Measurements from ENCODE around the gene KCNQ5. TPM values are rescaled to one million over a fixed set of nuclear protein-coding genes. Genes with fewer than 3 reads are reported as not detected.

The KCNQ5 gene
- total RNA-seq, 4 donors from 2014 or later, result 0.21 to 1.1 (median 0.59) TPM; not detected in 1

- Histone ChIP-seq H3K27me3 (peaks cover 0 to 5% of the 10 kb centered on the region in 2 donors), H3K9me3 (no peaks in the 10 kb centered on the region), H3K36me3 (no peaks in the 10 kb centered on the region), H3K27ac (no peak overlapping the region), H3K4me3 (no peak overlapping the region), H3K4me1 (no peaks in the 10 kb centered on the region)
- DNase-seq (ENCODE audit: low spot score in 2 of 2), result no peak
- TF ChIP-seq EP300 (IDR thresholded peaks at IDR 0.05) (no peak), CTCF (IDR thresholded peaks at IDR 0.05) (no peak), POLR2A (IDR thresholded peaks at IDR 0.05) (no peak)
Observed at GRCh38 chr6:72631480-72631879, 9.6 kb downstream of the KCNQ5 start.

GRCh38 chr6:72635636-72636035 is 13.8 kb downstream of the KCNQ5 start:
- H3K4me1 ChIP-seq, result no peaks in the 10 kb centered on the region
- no peak overlapping the region for H3K4me3 ChIP-seq
- no peaks in the 10 kb centered on the region for H3K27me3 ChIP-seq
- no peak for DNase-seq (ENCODE audit: low spot score in 2 of 2)
- 82 to 89% methylated on average over 2 of the region's 2 CpGs for WGBS, 2 donors
- TF ChIP-seq CTCF (IDR thresholded peaks at IDR 0.05) (no peak), EP300 (IDR thresholded peaks at IDR 0.05) (no peak), POLR2A (IDR thresholded peaks at IDR 0.05) (no peak)
- no peak overlapping the region for H3K27ac ChIP-seq
- H3K36me3 ChIP-seq, result no peaks in the 10 kb centered on the region
- no peaks in the 10 kb centered on the region for H3K9me3 ChIP-seq

- DNase-seq (ENCODE audit: low spot score in 2 of 2), result no peak
- no peaks in the 10 kb centered on the region for H3K9me3 ChIP-seq
- no peaks in the 10 kb centered on the region for H3K4me1 ChIP-seq
- TF ChIP-seq POLR2A (IDR thresholded peaks at IDR 0.05), result no peak
- no peak for TF ChIP-seq EP300 (IDR thresholded peaks at IDR 0.05)
- no peaks in the 10 kb centered on the region for H3K27me3 ChIP-seq
- no peak overlapping the region for H3K4me3 ChIP-seq
- WGBS, 2 donors, result 75 to 79% methylated on average over 2 of the region's 2 CpGs
- no peak overlapping the region for H3K27ac ChIP-seq
- H3K36me3 ChIP-seq, result no peaks in the 10 kb centered on the region
Observed at GRCh38 chr6:72636215-72636614, 14.4 kb downstream of the KCNQ5 start.

GRCh38 chr6:72636786-72637185 is 14.9 kb downstream of the KCNQ5 start:
- 48 to 60% methylated on average over 3 of the region's 3 CpGs for WGBS, 2 donors
- no peak for DNase-seq (ENCODE audit: low spot score in 2 of 2)
- Histone ChIP-seq H3K27me3 (no peaks in the 10 kb centered on the region), H3K4me3 (no peak overlapping the region), H3K27ac (no peak overlapping the region), H3K4me1 (no peaks in the 10 kb centered on the region), H3K36me3 (no peaks in the 10 kb centered on the region), H3K9me3 (no peaks in the 10 kb centered on the region)
- TF ChIP-seq POLR2A (IDR thresholded peaks at IDR 0.05) (no peak), EP300 (IDR thresholded peaks at IDR 0.05) (no peak), CTCF (IDR thresholded peaks at IDR 0.05) (no peak)

GRCh38 chr6:72639920-72640614 is 18.2 kb downstream of the KCNQ5 start:
- 71 to 75% methylated on average over 5 of the region's 5 CpGs for whole genome bisulfite sequencing, 2 donors
- Histone ChIP-seq H3K36me3 (no peaks in the 10 kb centered on the region), H3K27me3 (no peaks in the 10 kb centered on the region), H3K27ac (no peak overlapping the region), H3K4me1 (no peaks in the 10 kb centered on the region), H3K4me3 (no peak overlapping the region), H3K9me3 (no peaks in the 10 kb centered on the region)
- TF ChIP-seq EP300 (IDR thresholded peaks at IDR 0.05), result no peak
- TF ChIP-seq CTCF (IDR thresholded peaks at IDR 0.05), result no peak
- no peak for TF ChIP-seq POLR2A (IDR thresholded peaks at IDR 0.05)
- no peak for DNase-seq (ENCODE audit: low spot score in 2 of 2)

GRCh38 chr6:72640615-72640930 is 18.7 kb downstream of the KCNQ5 start:
- Histone ChIP-seq H3K9me3 (no peaks in the 10 kb centered on the region), H3K36me3 (no peaks in the 10 kb centered on the region), H3K4me3 (no peak overlapping the region), H3K27me3 (no peaks in the 10 kb centered on the region), H3K4me1 (no peaks in the 10 kb centered on the region), H3K27ac (no peak overlapping the region)
- TF ChIP-seq EP300 (IDR thresholded peaks at IDR 0.05) (no peak), CTCF (IDR thresholded peaks at IDR 0.05) (no peak), POLR2A (IDR thresholded peaks at IDR 0.05) (no peak)
- no peak for DNase-seq (ENCODE audit: low spot score in 2 of 2)
